Measurements from ENCODE around the gene NBAS.

NBAS gene

DNA sequence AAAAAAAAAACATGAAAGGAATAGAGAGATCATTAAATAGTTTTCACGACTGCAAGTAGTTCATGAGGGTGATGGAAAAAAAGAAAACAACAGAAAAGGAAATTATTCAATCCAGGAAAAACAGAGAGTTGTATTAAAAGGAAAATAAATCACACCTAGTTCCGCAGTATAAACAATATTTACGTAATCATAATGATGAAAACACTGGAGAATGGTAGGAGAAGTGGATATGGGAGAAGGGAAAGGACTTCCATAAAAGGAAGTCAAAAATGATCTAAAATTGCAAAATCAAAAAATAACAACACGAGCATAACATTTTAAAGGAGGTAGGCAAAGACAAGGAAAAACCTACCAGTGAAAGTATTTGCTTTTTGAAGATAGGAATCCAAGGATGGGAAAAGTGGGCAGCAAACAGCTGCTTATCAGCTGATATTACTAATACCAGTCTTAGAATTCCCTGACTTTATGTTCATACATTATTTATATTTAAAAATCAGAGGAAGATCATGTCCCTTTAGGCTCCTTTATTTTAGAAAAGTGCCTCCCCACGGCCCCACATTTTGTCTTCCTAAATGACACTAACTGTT lies 160.8 kb downstream of the NBAS start:
- no peak for FAIRE-seq

DNA sequence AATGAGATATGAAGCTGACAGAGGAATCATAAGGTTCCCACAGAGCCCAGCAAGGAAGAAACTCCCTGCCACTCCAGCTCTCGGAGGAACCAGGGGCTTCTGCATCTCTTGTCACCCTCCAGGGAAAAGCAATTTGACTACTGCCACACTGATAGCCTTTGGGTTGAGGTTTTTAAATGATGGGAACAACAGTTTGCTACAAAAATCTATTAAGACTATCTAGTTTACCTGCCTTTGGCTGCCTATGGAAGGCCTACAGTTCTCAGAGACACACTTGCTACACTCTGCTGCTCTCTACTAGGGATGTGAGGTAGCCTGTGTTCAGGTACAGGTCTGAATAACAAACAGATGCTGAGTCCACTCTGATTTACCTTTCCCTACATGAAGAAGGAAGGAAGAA lies 161.9 kb downstream of the NBAS start:
- FAIRE-seq: no peak

DNA sequence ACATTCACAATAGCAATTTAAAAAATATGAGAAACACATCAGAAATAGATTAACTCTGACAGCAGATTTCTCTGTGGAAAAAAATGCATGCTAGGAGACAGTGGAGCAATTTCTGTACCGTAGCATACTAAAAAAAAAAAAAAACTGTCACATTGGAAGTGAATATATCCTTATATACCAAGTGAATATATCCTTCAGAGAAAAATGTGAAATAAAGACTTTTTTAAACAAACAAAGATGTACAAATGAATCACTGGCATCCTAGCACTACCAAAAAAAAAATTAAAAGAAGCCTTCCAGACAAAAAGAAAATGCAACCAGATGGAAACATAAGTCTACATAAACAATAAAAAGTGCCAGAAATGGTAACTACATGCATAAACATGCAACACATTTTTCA lies 169.4 kb downstream of the NBAS start:
- no peak for FAIRE-seq

GRCh38 chr2:15389895-15390294 lies 171.2 kb downstream of the NBAS start:
- no peak for FAIRE-seq

DNA sequence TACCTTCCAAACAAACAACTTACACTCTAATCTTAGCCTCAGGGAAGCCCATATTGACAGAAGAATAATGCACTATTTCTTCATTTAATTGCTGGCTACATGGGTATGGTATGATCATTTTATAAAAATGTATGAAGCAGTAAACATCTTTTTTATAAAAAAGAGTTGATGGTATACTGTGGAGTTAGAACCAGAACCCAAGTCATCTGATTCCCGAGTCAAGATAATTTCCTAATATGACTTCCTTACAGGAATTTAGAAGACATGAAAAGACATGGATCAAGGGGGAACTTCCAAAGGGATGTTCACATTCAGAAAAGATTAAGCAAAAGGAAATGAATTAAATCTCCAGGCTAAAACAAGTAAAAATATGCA lies 171.8 kb downstream of the NBAS start:
- no peak for FAIRE-seq

GRCh38 chr2:15388406-15389325 lies 172.5 kb downstream of the NBAS start:
- FAIRE-seq: no peak

DNA sequence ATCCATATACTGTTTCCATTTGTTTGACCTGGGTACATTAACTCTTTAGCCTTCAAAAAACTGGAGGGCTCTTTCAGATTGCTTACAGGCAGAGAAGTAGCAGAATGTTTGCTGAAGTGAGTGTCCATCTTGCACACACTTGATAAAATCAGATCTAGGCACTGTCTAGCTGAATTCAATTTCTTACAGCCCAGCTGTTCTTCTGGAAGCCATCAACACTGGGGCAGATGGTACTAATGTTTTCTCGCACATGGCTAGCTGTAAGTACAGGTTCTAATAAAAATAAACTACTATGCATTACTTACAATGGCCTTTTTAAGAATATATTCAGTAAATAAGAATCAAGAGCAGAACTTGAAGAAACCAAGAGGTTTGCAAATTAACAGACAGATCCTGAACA lies 175.9 kb downstream of the NBAS start:
- no peak for FAIRE-seq

DNA sequence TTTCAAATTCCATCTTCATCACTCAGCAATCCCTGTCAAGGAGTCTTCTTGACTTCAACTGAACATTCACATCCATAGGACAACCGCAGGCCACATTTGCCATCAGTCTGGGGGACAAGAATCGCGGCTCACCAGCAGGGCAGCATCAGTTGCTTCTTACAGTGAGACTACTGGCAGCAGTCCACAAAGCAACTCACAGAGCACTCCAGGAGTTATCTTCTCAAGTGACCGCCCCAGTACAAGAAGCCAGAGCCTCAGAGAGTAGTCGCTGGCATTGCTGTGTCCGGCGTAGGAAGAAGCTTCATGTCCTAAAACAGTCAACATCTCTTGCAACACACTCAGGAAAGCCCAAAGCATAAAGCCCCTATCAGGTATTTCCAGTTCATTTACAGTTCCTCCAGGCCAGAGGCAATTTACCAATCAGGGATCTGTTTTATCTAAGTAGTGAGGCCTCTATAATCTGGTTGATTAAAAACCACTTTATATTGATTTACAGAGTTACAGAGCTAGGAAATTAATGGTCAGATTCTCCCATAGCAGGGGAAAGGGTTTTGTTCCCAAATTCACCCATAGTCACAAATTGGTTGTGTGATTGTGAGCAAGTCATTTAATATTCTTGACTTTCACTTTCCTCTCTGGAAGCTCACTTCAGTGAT lies 177.3 kb downstream of the NBAS start:
- FAIRE-seq: no peak

DNA sequence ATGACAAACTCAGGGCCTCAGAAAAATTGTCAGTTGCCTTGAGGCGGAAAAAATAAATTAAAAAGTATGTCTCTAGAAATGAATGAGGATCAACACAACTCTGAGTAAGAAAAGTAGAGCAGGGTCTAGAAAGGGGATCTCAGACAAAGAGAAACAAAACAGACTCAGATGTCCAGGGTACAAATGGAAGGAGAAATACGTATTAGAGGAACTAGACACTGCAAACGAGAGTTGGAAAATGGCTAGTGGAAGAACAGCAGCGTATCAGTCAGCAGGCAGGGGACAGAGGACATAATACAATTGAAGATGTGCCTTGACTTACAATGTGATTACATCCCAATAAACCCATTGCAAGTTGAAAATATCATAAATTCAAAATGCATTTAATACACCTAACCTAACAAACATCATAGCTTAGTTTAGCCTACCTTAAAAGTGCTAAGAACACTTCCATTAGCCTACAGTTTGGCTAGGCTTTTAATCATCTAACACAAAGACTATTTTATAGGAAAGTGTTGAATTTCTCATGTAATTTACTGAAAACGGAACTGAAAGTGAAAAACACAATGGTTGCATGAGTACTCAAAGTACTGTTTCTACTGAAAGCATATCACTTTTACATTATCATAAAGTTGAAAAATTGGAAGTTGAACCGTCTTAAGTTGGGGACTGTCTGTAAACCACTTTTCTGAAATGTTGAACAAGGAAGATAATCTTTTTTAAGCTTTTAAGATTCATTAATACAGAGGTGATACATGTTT lies 182.8 kb downstream of the NBAS start:
- FAIRE-seq: no peak

- no peak for FAIRE-seq
Observed at GRCh38 chr2:15377202-15377601, 183.9 kb downstream of the NBAS start.

DNA sequence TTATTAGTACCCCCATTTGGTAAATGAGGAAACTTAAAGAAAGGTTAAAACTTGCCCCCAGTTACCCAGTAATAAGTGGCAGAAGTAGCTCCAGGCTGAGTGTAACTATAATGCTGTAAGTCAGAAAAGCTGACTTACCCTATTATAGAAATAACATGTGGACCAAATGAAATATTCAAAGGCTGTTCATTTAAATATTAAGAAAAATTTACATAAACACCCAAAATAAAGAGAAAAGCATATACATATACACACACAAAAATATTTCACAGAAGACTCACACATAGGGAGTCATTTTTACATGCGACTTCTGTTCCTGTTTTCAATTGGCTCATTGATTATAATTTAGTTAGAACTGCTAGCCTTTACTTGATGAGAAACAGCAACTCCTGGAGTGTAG lies 189.1 kb downstream of the NBAS start:
- FAIRE-seq: no peak

GRCh38 chr2:15369129-15369528 lies 192.0 kb downstream of the NBAS start:
- FAIRE-seq: no peak

- FAIRE-seq: no peak
Observed at GRCh38 chr2:15367715-15368114, 193.4 kb downstream of the NBAS start.

DNA sequence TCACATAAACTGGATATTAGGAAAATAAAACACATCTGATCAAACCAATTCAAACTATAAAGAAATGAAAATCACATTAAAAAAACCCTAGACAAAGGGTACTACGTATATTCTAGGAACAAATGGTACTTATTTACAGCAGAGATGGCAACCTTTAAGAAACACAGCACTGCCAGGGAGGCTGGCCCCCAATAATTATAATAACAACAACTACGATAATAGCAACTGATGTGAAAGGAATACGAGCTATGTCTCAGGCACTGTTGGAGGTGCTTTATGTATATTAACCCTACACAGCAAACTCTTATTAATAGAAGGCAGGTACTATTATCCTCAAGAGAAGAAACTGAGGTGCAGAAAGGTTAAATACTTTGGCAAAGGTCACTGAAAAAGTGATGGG lies 193.9 kb downstream of the NBAS start:
- FAIRE-seq: no peak

DNA sequence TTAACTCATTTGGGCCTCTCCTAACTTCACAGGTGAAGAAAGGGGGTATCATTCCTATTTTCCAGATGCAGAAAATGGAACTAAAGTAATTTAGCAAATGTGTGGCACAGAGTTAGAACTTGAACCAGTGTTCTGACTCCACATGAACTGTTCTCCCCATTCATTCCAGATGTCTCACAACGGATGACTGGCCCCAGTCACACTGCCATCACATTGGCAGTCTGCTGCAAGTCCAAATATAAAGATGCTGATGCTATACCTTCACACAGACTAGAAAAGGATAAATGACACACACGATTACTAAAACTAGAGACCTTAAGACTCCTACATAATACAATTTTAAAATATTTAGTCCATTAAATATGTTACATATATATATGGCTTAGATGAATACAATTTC lies 195.7 kb downstream of the NBAS start:
- FAIRE-seq: no peak

GRCh38 chr2:15364561-15364960 lies 196.6 kb downstream of the NBAS start:
- no peak for FAIRE-seq

DNA sequence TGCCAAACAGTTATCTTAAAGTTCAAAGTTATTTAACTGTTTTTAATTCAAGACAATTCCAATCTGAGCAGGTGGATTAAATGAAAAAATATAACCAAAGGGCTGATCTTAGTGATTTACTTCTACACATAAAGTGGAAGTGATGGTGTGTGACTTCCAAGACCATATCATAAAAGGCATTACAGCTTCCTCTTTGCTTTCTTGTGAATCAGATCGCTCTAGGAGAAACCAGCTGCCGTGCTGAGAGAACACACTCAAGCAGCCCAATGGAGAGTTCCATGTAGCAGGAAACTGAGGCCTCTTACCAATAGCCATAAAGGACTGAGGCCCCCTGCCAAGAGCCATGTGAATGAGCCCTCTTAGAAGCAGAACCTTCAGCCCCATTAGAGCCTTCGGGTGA lies 197.4 kb downstream of the NBAS start:
- no peak for FAIRE-seq

GRCh38 chr2:15363142-15363541 lies 198.0 kb downstream of the NBAS start:
- no peak for FAIRE-seq

GRCh38 chr2:15359716-15360531 lies 201.2 kb downstream of the NBAS start:
- FAIRE-seq: no peak

DNA sequence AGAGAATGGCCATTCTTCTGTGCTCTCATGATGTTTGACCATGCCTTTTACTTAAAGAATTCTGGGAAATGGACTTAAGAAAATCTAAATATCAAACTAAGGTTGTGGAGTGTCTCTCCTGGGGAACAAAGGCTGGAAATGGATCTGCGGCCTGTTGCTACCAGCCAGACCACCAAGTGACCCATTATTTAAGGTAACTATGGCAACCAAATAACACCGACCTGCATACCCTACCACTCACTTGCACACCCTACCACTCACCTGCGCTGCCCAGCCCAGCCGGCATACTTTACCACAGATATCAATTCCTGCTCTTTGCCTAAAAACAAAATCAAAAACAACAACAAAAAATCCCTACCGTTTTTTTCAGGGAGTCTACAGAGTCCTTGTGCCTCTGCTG lies 203.2 kb downstream of the NBAS start:
- FAIRE-seq: no peak

DNA sequence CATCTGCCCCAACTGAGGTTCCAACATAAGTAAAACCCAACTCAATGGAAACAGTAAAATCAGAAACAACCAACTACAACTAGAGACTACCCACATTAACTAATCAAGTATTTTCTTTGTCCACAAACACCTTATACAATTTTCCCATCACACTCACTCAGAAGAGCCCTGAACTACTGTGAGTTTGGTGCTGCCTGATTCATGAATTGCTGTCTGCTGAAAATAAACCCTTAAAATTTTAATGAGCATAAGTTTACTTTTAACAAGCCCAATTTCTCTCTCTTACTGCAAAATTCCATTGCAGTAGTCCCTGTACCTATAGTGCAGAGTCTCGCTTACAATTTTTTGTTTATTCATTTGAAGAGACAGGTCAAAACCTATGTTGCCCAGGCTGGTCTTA lies 203.9 kb downstream of the NBAS start:
- no peak for FAIRE-seq

DNA sequence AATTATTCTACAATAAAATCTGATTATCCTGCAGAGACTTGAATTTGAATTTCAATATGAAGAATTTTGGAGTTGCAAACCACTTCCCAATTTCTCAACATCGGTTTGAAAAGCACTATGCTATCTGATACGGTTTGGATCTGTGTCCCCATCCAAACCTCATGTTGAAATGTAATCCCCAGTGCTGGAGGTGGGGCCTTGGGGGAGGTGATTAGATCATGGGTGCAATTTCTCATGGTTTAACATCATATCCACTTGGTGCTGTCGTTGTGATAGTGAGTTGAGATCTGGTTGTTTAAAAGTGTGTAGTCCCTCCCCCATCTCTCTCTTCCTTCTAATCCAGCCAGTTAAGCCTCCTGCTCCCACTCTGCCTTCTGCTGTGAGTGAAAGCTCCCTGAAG lies 205.7 kb downstream of the NBAS start:
- no peak for FAIRE-seq
